HG03565 (cell line): ENCODE results near the gene TLX3.

ENCODE experiments used
- ATAC-seq: cut with Tn5 transposase; IDR thresholded peaks from one replicate; pipeline ENCODE4 v1.9.1; 2021; ENCODE audit warnings: mild to moderate bottlenecking, moderate library complexity; ENCODE audit not compliant: unreplicated experiment

Gene TLX3

DNA sequence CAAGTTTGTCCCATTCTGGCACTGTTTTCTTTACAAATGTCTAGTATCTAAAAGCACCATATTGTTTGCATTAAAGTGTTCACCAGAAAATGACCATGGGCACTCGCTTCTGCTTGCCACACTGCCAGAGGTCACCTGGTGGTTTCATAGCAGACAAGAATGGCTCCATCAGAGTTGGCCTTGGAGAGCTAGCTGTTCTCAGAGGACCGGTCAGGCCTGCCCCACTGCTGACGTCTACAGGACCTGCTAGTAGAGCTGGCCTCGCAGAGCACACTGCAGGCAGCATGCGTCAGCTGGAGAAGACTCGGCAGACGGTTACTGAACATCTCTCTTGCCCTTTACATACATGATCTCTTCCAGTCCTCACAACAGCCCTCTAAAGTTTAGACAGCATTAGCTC is 8.7 kb upstream of the TLX3 start:
- no peak for ATAC-seq

DNA sequence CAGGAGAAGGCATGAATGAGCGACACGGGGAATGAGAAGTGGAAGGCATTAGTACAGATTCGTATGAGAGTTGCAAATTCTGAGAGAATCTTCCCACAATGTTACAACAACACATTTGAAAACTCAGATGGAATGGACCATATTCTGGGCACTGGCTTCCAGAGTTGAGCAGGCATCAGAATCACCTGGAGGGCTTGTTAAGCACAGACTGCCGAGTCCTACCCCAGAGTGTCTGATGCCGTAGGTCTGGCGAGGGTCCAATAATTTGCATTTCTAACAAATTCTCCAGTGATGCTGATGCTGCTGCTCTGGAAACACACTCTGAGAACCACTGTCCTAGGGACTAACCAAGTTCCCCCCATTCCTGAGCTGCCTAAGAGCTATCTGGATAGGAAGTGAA is 2.9 kb upstream of the TLX3 start:
- ATAC-seq: no peak

DNA sequence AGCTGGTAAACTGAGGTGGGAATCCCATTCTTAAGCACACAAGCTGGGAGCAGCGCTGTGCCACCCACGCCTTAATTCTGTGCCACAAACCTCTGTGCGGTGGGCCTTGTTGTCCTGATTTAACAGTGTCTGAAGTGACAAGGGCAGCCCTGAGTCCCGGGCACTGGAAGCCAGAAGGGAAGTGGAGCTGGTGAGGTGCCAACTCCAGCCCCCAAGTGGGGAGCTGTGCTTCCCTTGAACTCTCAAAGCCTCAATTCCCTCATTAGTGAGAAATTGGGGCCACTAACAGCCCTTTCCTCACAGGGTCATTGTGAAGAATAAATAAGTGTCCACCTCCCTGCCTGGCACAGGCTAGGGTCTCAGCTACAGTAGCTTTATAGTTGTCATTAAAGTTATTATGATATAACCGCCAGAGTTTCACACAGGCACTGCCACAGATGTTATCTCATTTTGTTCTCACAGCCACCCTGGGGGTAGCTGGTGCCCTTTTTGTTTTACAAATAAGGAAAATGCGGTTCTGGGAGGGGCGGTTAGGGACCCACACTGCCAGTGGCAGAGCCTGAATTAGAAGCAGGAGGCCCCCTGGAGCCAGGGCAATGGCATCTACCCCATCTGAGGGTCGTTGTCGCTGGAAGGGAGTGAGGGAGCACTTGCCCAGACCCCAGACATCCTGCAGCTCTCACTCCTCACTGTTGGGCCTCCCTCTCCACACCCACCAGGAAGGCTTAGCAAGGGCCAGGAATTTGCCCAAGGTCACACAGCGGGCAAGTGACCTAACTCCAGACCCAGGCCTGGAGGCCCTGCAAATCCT is 2.1 kb upstream of the TLX3 start:
- ATAC-seq: no peak

DNA sequence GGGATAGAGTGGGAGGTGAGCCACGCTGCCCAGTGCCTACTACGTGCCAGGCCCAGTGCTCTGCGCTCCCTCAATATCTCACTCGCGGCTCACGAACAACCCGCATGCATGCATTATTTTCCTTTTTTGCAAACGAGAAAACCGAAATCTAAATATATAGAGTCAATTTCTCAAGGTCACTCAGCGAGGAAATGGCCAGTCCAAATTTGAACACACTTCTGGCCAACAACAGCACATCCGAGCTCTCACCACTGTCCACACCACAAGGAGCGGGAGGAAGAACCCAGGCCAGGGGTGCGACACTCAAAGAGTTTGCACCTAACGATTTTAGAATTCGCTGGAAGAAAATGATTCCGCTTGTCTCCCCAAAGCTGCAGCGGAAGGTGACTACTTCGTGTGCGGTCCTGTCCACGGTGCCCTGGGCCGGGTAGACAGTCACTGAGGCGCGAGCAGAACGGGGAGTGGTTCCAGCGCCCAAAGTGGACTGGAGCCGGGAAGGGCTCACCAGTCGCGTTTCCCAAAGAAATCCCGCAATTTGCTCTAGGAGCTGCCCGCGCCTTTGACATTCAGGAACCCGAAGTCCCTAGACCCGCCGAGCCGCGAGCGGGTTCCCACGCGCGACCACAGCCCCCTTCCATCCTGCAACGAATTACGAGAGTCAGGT is 1.1 kb upstream of the TLX3 start:
- no peak for ATAC-seq

DNA sequence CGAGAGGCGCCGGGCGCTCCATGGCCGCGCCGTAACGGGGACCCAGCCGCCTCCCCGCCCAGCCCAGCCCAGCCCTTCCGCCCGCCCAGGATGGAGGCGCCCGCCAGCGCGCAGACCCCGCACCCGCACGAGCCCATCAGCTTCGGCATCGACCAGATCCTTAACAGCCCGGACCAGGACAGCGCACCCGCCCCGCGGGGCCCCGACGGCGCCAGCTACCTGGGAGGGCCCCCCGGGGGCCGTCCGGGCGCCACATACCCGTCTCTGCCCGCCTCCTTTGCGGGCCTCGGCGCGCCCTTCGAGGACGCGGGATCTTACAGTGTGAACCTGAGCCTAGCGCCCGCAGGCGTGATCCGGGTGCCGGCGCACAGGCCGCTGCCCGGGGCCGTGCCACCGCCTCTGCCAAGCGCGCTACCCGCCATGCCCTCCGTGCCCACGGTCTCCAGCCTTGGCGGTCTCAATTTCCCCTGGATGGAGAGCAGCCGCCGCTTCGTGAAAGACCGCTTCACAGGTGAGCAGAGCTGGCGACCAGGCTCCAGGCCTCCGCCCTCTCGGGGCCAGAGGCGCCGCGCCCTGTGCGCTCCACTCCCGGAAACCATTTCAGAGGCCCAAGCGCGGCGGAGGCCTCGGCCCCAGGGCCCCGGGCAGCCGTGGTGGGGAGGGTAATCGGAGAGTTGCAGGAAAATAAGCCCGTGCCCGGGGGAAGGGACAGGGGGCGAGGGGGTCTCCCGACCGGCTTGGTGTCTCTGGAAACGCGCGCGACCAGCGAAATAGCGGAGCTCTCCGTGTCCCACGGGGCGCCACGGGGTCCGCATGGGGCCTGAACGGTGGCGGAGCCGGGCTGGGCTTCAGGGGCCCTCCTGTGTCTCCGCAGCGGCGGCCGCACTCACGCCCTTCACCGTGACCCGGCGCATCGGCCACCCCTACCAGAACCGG is 496 bp downstream of the TLX3 start:
- no peak for ATAC-seq

DNA sequence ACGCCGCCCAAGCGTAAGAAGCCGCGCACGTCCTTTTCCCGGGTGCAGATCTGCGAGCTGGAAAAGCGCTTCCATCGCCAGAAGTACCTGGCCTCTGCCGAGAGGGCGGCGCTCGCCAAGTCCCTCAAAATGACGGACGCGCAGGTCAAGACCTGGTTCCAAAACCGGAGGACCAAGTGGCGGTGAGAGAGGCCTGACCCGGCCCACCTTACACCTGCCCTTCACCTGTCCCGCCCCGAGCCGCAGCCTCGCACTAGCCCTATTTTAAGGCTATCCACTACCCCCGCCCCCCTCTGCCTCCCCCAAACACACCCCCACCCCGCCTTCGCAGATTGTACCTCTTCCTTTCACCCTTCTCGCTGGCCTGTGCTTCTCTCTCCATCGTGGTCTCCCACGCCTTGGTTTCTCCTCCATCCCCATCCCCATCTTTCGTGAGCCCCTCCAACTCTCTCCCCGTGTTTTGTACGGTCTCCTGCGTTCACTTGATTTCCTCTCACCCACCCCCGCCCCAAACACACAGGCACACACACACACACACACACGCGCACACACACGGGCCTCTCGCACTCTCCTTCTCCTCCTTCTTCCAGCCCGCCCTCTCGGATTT is 1.3 kb downstream of the TLX3 start:
- ATAC-seq: no peak

DNA sequence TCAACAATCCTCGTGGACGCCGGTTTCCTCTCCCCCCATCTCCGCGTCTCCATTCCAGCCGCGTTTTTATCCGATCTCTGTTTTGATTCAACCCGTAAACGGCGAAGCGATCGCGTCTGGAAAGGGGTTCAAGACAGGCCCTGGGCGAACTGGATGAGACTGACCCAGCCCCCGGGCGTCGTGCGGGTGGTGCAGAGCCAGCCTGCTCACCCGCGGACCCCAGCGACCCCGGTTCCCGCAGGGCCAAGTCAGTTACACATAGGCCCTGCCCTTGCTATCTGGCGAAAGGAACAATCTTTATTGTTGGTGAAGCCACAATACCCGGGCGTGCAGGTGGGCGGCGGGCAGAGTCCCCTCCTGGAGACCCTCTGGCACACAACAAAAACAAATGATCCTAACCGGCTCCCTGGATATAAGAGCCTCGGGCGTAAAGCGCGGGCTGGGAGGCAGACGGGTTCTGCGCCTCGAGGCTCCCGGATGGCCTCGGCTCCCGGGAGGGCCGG is 1.8 kb downstream of the TLX3 start:
- no peak for ATAC-seq

DNA sequence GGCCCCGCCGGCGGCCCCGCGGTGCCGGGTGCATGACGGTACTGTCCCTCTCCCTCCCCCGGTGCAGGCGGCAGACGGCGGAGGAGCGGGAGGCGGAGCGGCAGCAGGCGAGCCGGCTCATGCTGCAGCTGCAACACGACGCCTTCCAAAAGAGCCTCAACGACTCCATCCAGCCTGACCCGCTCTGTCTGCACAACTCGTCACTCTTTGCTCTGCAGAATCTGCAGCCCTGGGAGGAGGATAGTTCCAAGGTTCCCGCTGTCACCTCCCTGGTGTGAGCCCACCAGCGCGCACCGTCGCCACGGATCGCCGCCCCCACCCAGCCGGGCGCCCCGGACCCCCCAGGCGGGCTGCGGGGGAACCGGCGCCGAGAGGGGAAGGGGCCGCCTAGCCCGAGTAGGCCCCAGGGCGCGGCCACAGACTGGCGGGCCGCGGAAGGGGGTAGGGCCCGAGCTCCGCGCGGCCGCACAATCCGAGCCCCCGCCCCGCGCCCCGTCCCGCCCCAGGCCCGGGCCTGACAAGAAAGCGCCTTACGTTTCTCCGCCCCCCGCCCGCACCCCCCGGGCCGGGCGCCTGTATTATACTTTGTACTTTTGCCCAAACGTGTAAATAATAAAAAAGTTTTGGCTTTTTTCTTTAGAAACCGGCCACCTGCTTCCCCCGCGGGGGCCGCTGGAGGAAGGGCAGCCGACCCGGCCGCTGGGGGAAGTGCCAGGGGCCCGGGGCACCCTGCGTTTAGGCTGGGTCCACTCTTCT is 2.5 kb downstream of the TLX3 start:
- no peak for ATAC-seq

DNA sequence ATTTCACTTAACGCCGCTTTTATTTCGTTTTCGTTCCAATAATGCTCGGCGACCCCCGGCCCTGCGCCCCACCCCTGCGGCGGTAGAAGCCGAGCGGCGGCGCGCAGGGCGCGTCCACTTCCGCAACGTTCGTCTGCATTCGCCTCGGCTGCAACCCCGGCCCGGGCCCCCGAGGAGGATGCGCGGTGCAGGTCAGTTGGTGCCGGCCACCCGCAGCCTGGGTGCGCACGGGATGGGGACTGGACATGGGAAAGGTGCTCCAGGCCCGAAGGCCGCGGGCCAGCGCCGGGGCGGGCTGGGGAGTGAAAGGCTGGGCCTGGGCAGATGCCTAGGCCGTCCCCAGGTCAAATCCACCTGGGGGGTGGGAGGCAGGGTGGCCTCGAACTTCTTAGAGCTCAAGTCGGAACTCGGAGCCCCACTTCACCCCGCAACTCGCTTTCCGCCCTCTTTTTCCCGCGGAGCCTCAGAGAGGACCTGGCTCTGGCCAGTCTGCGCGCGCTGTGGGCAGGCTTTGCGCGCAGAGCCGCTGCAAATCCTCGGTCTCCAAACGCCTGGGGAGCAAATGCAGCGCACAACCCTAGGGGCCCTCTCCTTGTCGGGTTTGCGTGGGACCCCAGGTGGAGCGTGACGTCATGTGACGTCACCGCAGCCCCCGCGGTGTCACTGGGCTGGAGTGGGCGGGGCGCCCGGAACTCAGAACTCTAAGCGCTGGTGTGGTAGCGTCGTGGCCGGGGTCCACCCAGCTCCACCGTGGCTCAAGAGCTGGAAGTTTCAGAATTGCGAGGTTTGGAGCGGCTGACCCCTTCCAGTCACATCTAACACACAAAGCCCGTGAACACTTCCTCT is 3.3 kb downstream of the TLX3 start:
- ATAC-seq: no peak

DNA sequence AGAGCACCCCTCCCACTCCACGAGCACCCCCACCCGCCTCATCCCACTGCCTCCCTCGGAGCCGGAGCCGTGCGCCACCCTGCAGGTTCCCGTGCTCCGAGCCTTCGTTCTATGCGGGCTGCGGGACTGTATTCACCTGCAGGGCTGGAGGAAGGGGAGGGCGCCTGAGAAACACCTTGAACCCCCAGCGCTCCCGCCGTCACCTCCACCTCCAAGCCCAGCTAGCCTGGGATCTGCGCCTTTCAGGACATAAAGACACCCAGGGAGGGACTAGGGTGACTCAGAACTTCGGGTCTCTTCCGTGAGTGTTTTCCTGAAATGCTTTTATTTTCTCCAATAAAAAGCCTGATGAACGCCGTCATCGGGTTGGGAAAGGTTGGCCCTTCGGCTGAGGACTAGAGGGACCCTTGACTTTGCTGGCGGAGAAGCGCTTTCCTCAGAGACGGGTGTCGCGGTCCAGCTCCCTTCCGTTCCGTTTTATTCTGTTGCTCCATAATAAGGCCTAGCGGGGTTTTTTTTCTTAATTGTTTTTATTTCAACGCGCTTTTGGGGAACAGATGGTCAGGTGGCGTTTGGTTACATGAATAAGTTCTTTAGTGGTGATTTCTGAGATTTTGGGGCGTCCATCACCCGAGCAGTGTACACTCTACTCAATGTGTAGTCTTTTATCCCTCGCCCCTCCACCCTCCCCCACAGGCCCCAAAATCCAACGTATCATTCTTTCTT is 4.6 kb downstream of the TLX3 start:
- no peak for ATAC-seq

DNA sequence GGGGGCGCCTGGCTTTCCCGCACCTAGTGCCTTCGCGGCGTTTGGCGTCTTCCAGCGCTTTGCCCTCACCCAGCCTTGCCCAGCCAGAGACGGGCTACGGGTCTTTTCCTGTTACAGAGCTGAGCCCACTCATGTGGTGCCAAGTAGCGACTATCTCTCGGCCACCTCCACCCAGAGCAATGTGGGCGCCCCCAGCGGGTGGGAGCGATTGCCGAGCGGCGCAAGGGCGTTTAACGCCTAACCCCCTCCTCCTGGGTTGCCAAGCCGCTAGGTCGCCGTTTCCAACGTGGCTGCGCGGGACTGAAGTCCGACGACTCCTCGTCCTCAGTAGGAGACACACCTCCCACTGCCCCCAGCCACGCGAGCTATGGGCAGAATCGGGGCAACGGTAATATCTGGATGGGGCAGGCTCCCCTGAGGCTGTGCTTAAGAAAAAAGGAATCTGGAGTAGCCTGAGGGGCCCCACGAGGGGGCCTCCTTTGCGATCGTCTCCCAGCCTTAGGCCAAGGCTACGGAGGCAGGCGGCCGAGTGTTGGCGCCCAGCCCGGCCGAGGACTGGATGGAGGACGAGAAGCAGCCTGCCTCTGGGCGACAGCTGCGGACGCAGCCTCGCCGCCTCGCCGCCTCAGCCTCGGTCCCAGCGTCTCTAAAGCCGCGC is 5.8 kb downstream of the TLX3 start:
- no peak for ATAC-seq

DNA sequence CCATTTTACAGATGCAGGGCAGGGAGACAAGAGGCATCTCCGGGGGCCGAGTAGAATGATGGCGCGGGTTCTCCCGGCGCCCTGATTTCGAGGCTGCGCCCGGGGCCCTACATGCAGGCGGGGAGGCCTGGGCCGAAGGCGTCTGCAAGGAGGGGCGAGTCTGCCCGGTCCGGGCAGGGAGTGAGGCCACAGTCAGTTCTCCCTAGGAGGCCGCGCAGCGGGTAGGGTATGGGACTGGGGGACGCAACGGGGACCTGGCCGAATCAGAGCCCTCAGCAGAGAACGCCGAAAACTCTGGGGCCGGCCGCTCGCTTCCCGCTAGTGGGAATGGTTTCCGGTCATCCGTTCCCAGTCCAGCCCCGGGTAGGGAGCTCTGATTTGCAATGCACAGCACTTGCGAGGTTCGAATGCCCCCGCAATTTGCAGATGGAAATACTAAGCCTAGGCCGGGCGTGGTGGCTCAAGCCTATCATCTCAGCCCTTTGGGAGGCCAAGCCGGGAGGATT is 6.4 kb downstream of the TLX3 start:
- ATAC-seq: no peak

DNA sequence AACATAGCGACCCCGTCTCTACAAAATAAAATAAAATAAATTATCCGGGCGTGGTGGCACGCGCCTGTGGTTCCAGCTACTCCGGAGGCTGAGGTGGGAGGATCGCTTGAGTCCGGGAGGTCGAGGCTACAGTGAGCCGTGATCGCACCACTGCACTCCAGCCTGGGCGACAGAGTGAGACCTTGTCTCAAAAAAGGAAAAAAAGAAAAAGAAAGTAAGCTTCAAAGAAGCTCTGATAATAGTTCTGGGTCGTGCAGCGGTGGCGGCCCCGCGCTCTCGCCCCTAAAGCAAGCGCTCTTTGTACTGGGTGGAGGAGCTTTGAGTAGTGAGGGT is 6.8 kb downstream of the TLX3 start:
- ATAC-seq: no peak

DNA sequence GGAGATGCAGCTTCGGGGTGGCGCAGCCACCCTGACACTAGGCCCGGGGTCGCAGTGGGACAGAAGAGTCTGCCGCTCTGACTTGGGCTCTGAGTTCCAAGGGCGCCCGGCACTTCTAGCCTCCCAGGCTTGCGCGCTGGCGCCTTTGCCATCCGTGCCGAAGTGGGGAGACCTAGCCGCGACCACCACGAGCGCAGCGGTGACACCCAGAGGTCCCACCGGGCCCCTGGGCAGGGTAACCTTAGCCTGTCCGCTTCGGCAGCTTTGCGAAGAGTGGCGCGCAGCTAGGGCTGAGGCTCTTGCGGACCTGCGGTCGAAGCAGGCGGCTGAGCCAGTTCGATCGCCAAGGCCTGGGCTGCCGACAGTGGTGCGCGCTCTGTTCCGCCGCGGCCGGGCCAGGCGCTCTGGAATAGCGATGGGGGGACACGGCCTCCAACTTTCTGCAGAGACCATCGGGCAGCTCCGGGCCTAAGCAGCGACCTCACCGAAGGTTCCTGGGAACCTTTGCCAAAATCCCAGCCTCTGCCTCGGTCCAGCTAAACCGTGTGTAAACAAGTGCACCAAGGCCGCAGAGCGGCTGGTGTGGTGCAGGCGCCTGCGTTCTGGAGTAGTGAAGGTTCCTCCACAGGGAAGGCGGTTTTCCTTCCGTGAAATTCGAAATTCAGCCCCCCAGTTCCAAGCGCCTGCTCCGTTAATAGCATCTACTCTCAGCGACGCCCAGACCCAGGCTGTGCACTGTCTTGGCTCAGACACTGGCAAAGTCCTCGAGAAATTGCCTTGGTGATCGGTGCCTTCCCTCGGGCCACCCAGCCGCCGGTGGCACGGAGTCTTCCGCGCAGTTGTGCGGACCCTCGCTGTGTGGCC is 7.4 kb downstream of the TLX3 start:
- no peak for ATAC-seq

DNA sequence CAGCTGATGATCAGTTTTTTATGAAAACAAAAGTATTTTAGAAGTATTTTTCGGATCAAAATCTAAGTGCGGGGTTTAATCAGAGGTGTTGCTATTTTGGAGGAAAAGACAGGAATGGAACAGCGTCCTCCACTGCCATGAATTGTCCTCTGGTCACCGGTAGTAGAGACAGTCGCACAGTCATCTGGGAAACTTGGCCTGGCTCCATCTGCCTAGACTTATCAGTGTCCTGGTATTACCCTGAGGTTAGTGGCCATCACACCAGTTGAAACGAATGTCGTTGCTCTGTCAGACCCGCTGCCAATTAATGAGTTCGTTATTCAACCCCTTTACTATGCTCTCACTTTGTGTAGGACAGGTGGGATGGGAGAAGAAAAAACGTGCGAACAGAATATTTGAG is 8.2 kb downstream of the TLX3 start:
- no peak for ATAC-seq

DNA sequence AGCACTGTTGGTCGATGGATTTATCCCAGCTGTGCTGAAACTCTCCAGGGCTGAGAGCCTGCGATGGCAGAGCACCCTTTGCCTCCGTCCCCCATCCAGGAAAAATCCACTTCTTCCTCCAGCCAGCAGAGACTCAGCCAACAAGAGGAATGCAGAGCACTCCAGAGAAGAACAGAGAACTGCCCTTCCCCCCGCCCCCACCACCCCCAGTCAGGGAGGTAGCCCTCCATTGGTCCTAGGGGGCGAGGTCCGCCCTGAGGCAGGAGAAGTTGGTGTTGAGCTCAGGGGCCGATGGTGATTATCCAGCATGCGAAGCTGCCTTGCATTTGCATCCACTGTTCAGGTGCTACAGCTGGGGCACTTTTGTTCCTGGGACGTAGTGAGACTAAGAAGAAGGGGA is 9.0 kb downstream of the TLX3 start:
- ATAC-seq: no peak

DNA sequence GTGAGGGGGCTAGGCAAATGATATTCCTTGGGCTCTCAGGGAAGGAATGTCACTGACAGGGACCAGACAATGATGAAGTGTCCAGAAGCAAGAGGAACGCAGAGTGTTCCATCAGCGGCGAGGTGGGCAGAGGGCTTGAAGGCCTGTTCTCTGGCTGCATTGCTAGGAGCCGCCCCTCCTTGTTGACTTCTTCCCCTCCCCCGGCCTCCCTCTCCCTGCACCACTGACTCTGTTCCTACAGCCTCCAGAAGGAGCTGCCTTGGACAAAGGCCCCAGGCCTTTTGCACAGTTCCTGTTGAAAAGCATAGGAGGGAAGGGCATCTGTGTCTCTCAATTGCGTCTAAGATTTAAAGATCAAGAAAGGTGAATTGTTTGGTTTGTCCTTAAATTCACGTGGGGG is 12.4 kb downstream of the TLX3 start:
- no peak for ATAC-seq
